ENCODE data around the gene SUGCT. TPM values are rescaled to one million over a fixed set of nuclear protein-coding genes. Genes with fewer than 3 reads are reported as not detected.

The SUGCT gene
- total RNA-seq, 1 experiment from 2014 or later, result 5.4 TPM

DNA sequence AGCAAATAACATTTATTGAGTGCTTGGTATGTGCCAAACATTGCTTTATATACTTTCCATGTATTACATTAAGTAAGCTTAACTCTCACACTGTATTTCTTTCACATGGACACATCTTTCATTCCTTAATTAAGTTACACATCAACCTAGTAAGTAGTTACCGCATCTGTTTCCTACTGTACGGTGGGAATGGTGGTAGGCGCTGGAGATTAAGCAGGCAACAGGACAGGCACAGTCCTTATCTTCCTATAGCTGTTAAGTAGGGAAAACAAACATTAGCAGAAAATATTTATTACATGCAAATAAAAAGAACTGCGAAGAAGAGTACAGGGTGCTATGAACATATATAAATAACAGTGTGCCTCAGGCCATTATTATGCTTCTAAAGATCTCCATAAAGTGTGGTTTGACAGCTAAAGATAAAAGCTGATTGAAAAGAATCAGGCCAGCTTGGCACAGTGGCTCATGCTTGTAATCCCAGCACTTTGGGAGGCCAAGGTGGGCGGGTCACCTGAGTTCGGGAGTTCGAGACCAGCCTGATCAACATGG is 105.0 kb downstream of the SUGCT start:
- Histone ChIP-seq H3K56ac (ENCODE audit: insufficient read length, low read depth, low read length) (no peak overlapping the region), H3K9ac (ENCODE audit: extremely low read depth, insufficient read length, low read length) (no peak overlapping the region), H2AFZ (ENCODE audit: low read length) (no peak overlapping the region), H3K9me3 (ENCODE audit: control insufficient read depth, low read depth, low read length) (no peaks in the 10 kb centered on the region), H3K23ac (ENCODE audit: insufficient read length, low read depth, low read length) (no peak overlapping the region), H2BK5ac (ENCODE audit: insufficient read length, low read length) (no peak overlapping the region), H2BK15ac (ENCODE audit: low read depth, low read length) (no peak overlapping the region), H3T11ph (ENCODE audit: low read length) (no peak overlapping the region), H3K79me1 (ENCODE audit: insufficient read depth, low read depth, low read length, poor library complexity, severe bottlenecking) (no peaks in the 10 kb centered on the region), H2BK120ac (ENCODE audit: low read depth, low read length, poor library complexity, severe bottlenecking) (no peak overlapping the region), H4K8ac (replicated peaks; ENCODE audit: insufficient read length, low read depth, low read length) (no peak overlapping the region), H3K27me3 (ENCODE audit: insufficient read depth, low read length) (no peaks in the 10 kb centered on the region), H3K14ac (ENCODE audit: insufficient read depth, low read length) (no peak overlapping the region), H3K18ac (ENCODE audit: insufficient read length, low read depth, low read length) (no peak overlapping the region), H4K91ac (ENCODE audit: insufficient read length, low read depth, low read length) (no peak overlapping the region), H3K79me2 (ENCODE audit: insufficient read depth, low read length) (no peaks in the 10 kb centered on the region), H4K20me1 (ENCODE audit: control insufficient read depth, insufficient read depth, insufficient read length) (no peaks in the 10 kb centered on the region), H3K4ac (ENCODE audit: low read depth, low read length) (no peak overlapping the region), H3K27ac (ENCODE audit: insufficient read length, low read depth, low read length) (no peak overlapping the region), H3K23me2 (ENCODE audit: insufficient read length, low read depth, low read length, poor library complexity, severe bottlenecking) (no peaks in the 10 kb centered on the region), H3K4me1 (ENCODE audit: insufficient read depth, low read length) (no peaks in the 10 kb centered on the region), H3K4me2 (ENCODE audit: insufficient read depth, insufficient read length, low read length) (no peak overlapping the region), H2AK5ac (ENCODE audit: insufficient read length, low read length) (no peak overlapping the region), H2BK20ac (ENCODE audit: low read depth, low read length, poor library complexity, severe bottlenecking) (no peak overlapping the region), H4K5ac (ENCODE audit: insufficient read length, low read depth, low read length) (no peak overlapping the region), H2BK12ac (ENCODE audit: insufficient read length, low read depth, low read length) (no peak overlapping the region)
- WGBS (ENCODE audit: extremely low coverage, insufficient read length, low lambda C conversion rate), result no CpG with 5 or more reads among the region's 7 CpGs
- Mint-ChIP-seq H3K4me1 (peaks cover 5% of the 10 kb centered on the region in 2 experiments), H3K4me3 (no peak overlapping the region), H3K36me3 (ENCODE audit: insufficient read depth in 1 of 3, low read depth in 3 of 3) (no peaks in the 10 kb centered on the region), H3K9me3 (no peaks in the 10 kb centered on the region), H3K27me3 (ENCODE audit: low read depth) (no peaks in the 10 kb centered on the region), H3K27ac (no peak overlapping the region; a peak in 1 of 7 replicates)
- TF ChIP-seq, protein P1, sequence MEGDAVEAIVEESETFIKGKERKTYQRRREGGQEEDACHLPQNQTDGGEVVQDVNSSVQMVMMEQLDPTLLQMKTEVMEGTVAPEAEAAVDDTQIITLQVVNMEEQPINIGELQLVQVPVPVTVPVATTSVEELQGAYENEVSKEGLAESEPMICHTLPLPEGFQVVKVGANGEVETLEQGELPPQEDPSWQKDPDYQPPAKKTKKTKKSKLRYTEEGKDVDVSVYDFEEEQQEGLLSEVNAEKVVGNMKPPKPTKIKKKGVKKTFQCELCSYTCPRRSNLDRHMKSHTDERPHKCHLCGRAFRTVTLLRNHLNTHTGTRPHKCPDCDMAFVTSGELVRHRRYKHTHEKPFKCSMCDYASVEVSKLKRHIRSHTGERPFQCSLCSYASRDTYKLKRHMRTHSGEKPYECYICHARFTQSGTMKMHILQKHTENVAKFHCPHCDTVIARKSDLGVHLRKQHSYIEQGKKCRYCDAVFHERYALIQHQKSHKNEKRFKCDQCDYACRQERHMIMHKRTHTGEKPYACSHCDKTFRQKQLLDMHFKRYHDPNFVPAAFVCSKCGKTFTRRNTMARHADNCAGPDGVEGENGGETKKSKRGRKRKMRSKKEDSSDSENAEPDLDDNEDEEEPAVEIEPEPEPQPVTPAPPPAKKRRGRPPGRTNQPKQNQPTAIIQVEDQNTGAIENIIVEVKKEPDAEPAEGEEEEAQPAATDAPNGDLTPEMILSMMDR (conservative IDR thresholded peaks at IDR 0.05), result no peak
- DNase-seq, result no peak
